GM23338 (cell line): ENCODE data around the gene HLX. TPM values are rescaled to one million over a fixed set of nuclear protein-coding genes. Genes with fewer than 3 reads are reported as not detected.

Experiments used
- ATAC-seq: fragments of 200-7000 bp; cut with Tn5 transposase; 3 replicates; pipeline ENCODE4 v1.9.1; 2020
- DNase-seq: peaks from one replicate; pipeline ENCODE4 v3.0.0-alpha.2; 2015; ENCODE audit warnings: low spot score
- H2AFZ ChIP-seq: fragments of 200-600 bp; sonication (generic); 2 replicates; pipeline ENCODE4 v1.8.0; 2016; ENCODE audit warnings: antibody characterized with exemption, mild to moderate bottlenecking, moderate library complexity
- H3F3A ChIP-seq: fragments of 200-600 bp; sonication (generic); replicated peaks from 2 replicates; pipeline ENCODE4 v1.8.0; 2017; ENCODE audit warnings: antibody characterized with exemption, mixed run types, low read depth
- H3K27ac ChIP-seq: fragments of 200-600 bp; sonication (generic); 2 replicates; pipeline ENCODE4 v1.6.1; 2016; ENCODE audit warnings: low read depth
- H3K27me3 ChIP-seq: fragments of 200-600 bp; sonication (generic); 2 replicates; pipeline ENCODE4 v1.8.0; 2016; ENCODE audit warnings: mild to moderate bottlenecking, mixed run types, moderate library complexity; ENCODE audit not compliant: insufficient read depth
- H3K36me3 ChIP-seq: fragments of 200-600 bp; sonication (generic); 2 replicates; pipeline ENCODE4 v1.8.0; 2016; ENCODE audit warnings: mild to moderate bottlenecking; ENCODE audit not compliant: insufficient read depth
- H3K4me1 ChIP-seq: fragments of 200-600 bp; sonication (generic); 2 replicates; pipeline ENCODE4 v1.8.0; 2016; ENCODE audit warnings: mild to moderate bottlenecking, moderate library complexity; ENCODE audit not compliant: insufficient read depth
- H3K4me2 ChIP-seq: fragments of 200-600 bp; sonication (generic); 2 replicates; pipeline ENCODE4 v1.7.1; 2017; ENCODE audit warnings: mixed run types
- H3K4me3 ChIP-seq: fragments of 200-600 bp; sonication (generic); 2 replicates; pipeline ENCODE4 v1.6.1; 2016; ENCODE audit warnings: mixed run types
- H3K79me2 ChIP-seq: fragments of 200-600 bp; sonication (generic); replicated peaks from 2 replicates; pipeline ENCODE4 v1.8.0; 2017; ENCODE audit warnings: mild to moderate bottlenecking; ENCODE audit not compliant: insufficient read depth
- H3K9me2 ChIP-seq: fragments of 200-600 bp; sonication (generic); 2 replicates; pipeline ENCODE4 v1.8.0; 2017; ENCODE audit not compliant: insufficient read depth
- H4K20me1 ChIP-seq: fragments of 200-600 bp; sonication (generic); replicated peaks from 2 replicates; pipeline ENCODE4 v1.8.0; 2017; ENCODE audit warnings: mild to moderate bottlenecking; ENCODE audit not compliant: insufficient read depth
- H3K27ac Mint-ChIP-seq: 2 replicates; pipeline ENCODE4 v1.8.0; 2020; ENCODE audit warnings: inconsistent platforms, mild to moderate bottlenecking, moderate library complexity, mixed read lengths
- H3K27me3 Mint-ChIP-seq: 3 replicates; pipeline ENCODE4 v1.8.0; 2022; ENCODE audit warnings: low read depth, mild to moderate bottlenecking, moderate library complexity, mixed read lengths, inconsistent platforms; ENCODE audit not compliant: insufficient read depth, poor library complexity
- H3K36me3 Mint-ChIP-seq: 3 replicates; pipeline ENCODE4 v1.8.0; 2021; ENCODE audit warnings: low read depth, mild to moderate bottlenecking, inconsistent platforms, moderate library complexity, mixed read lengths
- H3K4me1 Mint-ChIP-seq: 3 replicates; pipeline ENCODE4 v1.8.0; 2020; ENCODE audit warnings: mild to moderate bottlenecking, inconsistent platforms, mixed read lengths
- H3K4me3 Mint-ChIP-seq: 3 replicates; pipeline ENCODE4 v1.8.0; 2021; ENCODE audit warnings: moderate library complexity, mild to moderate bottlenecking, inconsistent platforms, mixed read lengths
- H3K9me3 Mint-ChIP-seq: 3 replicates; pipeline ENCODE4 v1.8.0; 2020; ENCODE audit warnings: moderate library complexity, mild to moderate bottlenecking, inconsistent platforms, mixed read lengths
- CREB1 ChIP-seq: fragments of 250-450 bp; sonication (Bioruptor Pico); IDR thresholded peaks from 2 replicates; pipeline ENCODE4 v1.5.0; 2020; ENCODE audit warnings: low read depth, mild to moderate bottlenecking, moderate library complexity
- EZH2 ChIP-seq: fragments of 200-600 bp; sonication (generic); IDR thresholded peaks from one replicate; pipeline ENCODE4 v1.8.0; 2017; ENCODE audit warnings: antibody characterized with exemption, mild to moderate bottlenecking, low read depth; ENCODE audit not compliant: unreplicated experiment
- EZH2phosphoT487 ChIP-seq: fragments of 200-600 bp; sonication (generic); IDR thresholded peaks from one replicate; pipeline ENCODE4 v1.8.1; 2018; ENCODE audit warnings: antibody characterized with exemption; ENCODE audit not compliant: unreplicated experiment
- JUNB ChIP-seq: IDR thresholded peaks from one replicate; pipeline ENCODE4 v1.6.1; 2016; ENCODE audit warnings: antibody characterized with exemption; ENCODE audit not compliant: unreplicated experiment
- NANOG ChIP-seq: IDR thresholded peaks from 2 replicates; pipeline ENCODE4 v1.6.1; 2016; ENCODE audit warnings: antibody characterized with exemption, borderline replicate concordance
- POLR2AphosphoS5 ChIP-seq: IDR thresholded peaks from 2 replicates; pipeline ENCODE4 v1.6.1; 2016; ENCODE audit warnings: antibody characterized with exemption, low read depth
- STAT1 ChIP-seq: IDR thresholded peaks from one replicate; pipeline ENCODE4 v1.6.1; 2016; ENCODE audit warnings: antibody characterized with exemption; ENCODE audit not compliant: unreplicated experiment
- ZNF114 ChIP-seq: fragments of 250-450 bp; sonication (Bioruptor Pico); IDR thresholded peaks from 2 replicates; pipeline ENCODE4 v1.5.0; 2020; ENCODE audit warnings: mild to moderate bottlenecking, moderate library complexity
- ZNF331 ChIP-seq: fragments of 250-450 bp; sonication (Bioruptor Pico); IDR thresholded peaks from 2 replicates; pipeline ENCODE4 v1.5.0; 2020; ENCODE audit warnings: low read depth, mild to moderate bottlenecking, moderate library complexity
- polyA plus RNA-seq: library from polyadenylated mRNA; unstranded; fragments of >200 nt; fragmentation: Nextera tagmentation; extraction: Ambion mirVana; gene quantifications from 2 replicates; pipeline ENCODE4 v1.2.1, GENCODE V29; 2016
- total RNA-seq: library from RNA; depleted of rRNA; stranded (reverse); fragments of >200 nt; shearing (Covaris generic); gene quantifications from 2 replicates; pipeline ENCODE4 v1.2.3, GENCODE V29; 2014
- TF ChIP-seq, protein P1 (sequence below), 2 experiments: fragments of 200-600 bp in 1 of 2; sonication (generic) in 1 of 2; conservative IDR thresholded peaks; 2 replicates each; pipeline versions ENCODE4 v1.5.1 to v1.6.1; 2016 to 2017; ENCODE audit warnings: antibody characterized with exemption in 2 of 2, low read depth in 2 of 2, mild to moderate bottlenecking in 2 of 2, moderate library complexity in 1 of 2
- TF ChIP-seq, protein P2 (sequence below): IDR thresholded peaks from 2 replicates; pipeline ENCODE4 v1.6.1; 2016; ENCODE audit warnings: antibody characterized with exemption
- TF ChIP-seq, protein P3 (sequence below): fragments of 250-450 bp; sonication (Bioruptor Pico); IDR thresholded peaks from 2 replicates; pipeline ENCODE4 v1.5.0; 2020; ENCODE audit warnings: mild to moderate bottlenecking, moderate library complexity
- TF ChIP-seq, protein P4 (sequence below): IDR thresholded peaks from one replicate; pipeline ENCODE4 v1.6.1; 2018; ENCODE audit warnings: antibody characterized with exemption; ENCODE audit not compliant: unreplicated experiment

The HLX gene
- total and polyA plus RNA-seq, 2 experiments from 2014 or later: 0.07 TPM; not detected in 1

DNA sequence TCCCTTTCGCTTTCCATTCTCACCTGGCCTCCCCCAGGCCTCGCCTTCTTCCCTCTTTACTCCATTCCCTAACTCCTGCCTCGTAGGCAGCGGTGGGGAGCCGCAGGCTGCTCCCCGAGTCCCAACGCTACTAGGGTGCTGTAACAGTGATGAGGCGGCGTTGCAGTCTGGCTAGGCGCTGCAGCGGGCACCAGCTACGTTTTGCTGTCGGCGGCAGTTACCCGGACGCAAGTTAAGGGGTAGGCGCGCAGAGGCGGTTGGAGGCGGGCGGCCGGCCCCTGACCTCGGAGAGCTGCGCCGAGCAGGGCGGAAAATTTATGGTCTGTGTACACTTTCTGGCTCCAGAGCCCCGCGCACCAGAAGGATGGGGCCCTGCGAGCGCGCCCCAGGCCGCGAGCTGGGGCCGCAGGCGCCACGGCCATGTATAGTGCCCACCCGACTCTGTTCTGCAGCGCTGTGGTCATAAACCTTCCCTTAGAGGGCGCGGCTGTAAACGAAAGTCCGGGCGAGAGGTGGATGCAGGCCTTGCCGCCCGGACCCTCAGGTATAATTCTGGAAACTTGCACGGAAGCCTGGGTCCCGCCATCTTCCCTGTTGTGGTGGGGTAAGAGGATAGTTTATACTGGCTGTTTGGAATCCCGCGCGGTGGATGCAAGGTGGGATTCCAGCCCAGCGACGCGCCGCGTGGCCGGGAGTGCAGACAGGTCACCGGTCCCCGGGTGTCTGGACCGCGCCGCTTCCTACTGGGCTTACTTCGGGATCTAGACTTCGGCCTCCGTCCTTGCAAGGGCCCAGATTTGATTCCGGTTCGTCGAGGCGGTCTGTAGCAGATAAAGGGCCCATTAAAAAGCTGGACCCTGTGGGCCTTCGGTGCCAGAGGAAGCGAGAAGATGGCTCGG lies 15.0 kb downstream of the HLX start:
- Histone ChIP-seq H3K27me3 (peaks cover 100% of the 10 kb centered on the region), H3F3A (peaks cover 3% of the 10 kb centered on the region; the same call in 1 of the 2 replicates), H3K4me3 (peak overlapping the region; percentile 58), H2AFZ (peak overlapping the region; percentile 90), H3K27ac (no peak overlapping the region), H3K9me2 (no peaks in the 10 kb centered on the region), H3K36me3 (no peaks in the 10 kb centered on the region; the same call in 1 of the 2 replicates), H3K79me2 (no peaks in the 10 kb centered on the region), H4K20me1 (peaks cover 32% of the 10 kb centered on the region), H3K4me1 (peaks cover 32% of the 10 kb centered on the region), H3K4me2 (peak overlapping the region; percentile 87)
- H3K27me3 Mint-ChIP-seq: peaks cover 88% of the 10 kb centered on the region
- H3K27ac Mint-ChIP-seq: no peak overlapping the region
- TF ChIP-seq ZNF331 (CRISPR knock-in tag) (no peak), STAT1 (no peak), EZH2phosphoT487 (peak; percentile 92), ZNF114 (CRISPR knock-in tag) (no peak), NANOG (no peak), POLR2AphosphoS5 (no peak), CREB1 (CRISPR knock-in tag) (no peak), JUNB (no peak), EZH2 (peak; percentile 92)
- TF ChIP-seq, protein P1, sequence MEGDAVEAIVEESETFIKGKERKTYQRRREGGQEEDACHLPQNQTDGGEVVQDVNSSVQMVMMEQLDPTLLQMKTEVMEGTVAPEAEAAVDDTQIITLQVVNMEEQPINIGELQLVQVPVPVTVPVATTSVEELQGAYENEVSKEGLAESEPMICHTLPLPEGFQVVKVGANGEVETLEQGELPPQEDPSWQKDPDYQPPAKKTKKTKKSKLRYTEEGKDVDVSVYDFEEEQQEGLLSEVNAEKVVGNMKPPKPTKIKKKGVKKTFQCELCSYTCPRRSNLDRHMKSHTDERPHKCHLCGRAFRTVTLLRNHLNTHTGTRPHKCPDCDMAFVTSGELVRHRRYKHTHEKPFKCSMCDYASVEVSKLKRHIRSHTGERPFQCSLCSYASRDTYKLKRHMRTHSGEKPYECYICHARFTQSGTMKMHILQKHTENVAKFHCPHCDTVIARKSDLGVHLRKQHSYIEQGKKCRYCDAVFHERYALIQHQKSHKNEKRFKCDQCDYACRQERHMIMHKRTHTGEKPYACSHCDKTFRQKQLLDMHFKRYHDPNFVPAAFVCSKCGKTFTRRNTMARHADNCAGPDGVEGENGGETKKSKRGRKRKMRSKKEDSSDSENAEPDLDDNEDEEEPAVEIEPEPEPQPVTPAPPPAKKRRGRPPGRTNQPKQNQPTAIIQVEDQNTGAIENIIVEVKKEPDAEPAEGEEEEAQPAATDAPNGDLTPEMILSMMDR (conservative IDR thresholded peaks at IDR 0.05; ENCODE audit: low read depth in 2 of 2): no peak
- TF ChIP-seq, protein P2, sequence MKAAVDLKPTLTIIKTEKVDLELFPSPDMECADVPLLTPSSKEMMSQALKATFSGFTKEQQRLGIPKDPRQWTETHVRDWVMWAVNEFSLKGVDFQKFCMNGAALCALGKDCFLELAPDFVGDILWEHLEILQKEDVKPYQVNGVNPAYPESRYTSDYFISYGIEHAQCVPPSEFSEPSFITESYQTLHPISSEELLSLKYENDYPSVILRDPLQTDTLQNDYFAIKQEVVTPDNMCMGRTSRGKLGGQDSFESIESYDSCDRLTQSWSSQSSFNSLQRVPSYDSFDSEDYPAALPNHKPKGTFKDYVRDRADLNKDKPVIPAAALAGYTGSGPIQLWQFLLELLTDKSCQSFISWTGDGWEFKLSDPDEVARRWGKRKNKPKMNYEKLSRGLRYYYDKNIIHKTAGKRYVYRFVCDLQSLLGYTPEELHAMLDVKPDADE: no peak
- TF ChIP-seq, protein P3, sequence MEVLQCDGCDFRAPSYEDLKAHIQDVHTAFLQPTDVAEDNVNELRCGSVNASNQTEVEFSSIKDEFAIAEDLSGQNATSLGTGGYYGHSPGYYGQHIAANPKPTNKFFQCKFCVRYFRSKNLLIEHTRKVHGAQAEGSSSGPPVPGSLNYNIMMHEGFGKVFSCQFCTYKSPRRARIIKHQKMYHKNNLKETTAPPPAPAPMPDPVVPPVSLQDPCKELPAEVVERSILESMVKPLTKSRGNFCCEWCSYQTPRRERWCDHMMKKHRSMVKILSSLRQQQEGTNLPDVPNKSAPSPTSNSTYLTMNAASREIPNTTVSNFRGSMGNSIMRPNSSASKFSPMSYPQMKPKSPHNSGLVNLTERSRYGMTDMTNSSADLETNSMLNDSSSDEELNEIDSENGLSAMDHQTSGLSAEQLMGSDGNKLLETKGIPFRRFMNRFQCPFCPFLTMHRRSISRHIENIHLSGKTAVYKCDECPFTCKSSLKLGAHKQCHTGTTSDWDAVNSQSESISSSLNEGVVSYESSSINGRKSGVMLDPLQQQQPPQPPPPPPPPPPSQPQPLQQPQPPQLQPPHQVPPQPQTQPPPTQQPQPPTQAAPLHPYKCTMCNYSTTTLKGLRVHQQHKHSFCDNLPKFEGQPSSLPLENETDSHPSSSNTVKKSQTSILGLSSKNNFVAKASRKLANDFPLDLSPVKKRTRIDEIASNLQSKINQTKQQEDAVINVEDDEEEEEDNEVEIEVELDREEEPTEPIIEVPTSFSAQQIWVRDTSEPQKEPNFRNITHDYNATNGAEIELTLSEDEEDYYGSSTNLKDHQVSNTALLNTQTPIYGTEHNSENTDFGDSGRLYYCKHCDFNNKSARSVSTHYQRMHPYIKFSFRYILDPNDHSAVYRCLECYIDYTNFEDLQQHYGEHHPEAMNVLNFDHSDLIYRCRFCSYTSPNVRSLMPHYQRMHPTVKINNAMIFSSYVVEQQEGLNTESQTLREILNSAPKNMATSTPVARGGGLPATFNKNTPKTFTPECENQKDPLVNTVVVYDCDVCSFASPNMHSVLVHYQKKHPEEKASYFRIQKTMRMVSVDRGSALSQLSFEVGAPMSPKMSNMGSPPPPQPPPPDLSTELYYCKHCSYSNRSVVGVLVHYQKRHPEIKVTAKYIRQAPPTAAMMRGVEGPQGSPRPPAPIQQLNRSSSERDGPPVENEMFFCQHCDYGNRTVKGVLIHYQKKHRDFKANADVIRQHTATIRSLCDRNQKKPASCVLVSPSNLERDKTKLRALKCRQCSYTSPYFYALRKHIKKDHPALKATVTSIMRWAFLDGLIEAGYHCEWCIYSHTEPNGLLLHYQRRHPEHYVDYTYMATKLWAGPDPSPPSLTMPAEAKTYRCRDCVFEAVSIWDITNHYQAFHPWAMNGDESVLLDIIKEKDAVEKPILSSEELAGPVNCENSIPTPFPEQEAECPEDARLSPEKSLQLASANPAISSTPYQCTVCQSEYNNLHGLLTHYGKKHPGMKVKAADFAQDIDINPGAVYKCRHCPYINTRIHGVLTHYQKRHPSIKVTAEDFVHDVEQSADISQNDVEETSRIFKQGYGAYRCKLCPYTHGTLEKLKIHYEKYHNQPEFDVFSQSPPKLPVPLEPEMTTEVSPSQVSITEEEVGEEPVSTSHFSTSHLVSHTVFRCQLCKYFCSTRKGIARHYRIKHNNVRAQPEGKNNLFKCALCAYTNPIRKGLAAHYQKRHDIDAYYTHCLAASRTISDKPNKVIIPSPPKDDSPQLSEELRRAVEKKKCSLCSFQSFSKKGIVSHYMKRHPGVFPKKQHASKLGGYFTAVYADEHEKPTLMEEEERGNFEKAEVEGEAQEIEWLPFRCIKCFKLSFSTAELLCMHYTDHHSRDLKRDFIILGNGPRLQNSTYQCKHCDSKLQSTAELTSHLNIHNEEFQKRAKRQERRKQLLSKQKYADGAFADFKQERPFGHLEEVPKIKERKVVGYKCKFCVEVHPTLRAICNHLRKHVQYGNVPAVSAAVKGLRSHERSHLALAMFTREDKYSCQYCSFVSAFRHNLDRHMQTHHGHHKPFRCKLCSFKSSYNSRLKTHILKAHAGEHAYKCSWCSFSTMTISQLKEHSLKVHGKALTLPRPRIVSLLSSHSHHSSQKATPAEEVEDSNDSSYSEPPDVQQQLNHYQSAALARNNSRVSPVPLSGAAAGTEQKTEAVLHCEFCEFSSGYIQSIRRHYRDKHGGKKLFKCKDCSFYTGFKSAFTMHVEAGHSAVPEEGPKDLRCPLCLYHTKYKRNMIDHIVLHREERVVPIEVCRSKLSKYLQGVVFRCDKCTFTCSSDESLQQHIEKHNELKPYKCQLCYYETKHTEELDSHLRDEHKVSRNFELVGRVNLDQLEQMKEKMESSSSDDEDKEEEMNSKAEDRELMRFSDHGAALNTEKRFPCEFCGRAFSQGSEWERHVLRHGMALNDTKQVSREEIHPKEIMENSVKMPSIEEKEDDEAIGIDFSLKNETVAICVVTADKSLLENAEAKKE: no peak
- TF ChIP-seq, protein P4, sequence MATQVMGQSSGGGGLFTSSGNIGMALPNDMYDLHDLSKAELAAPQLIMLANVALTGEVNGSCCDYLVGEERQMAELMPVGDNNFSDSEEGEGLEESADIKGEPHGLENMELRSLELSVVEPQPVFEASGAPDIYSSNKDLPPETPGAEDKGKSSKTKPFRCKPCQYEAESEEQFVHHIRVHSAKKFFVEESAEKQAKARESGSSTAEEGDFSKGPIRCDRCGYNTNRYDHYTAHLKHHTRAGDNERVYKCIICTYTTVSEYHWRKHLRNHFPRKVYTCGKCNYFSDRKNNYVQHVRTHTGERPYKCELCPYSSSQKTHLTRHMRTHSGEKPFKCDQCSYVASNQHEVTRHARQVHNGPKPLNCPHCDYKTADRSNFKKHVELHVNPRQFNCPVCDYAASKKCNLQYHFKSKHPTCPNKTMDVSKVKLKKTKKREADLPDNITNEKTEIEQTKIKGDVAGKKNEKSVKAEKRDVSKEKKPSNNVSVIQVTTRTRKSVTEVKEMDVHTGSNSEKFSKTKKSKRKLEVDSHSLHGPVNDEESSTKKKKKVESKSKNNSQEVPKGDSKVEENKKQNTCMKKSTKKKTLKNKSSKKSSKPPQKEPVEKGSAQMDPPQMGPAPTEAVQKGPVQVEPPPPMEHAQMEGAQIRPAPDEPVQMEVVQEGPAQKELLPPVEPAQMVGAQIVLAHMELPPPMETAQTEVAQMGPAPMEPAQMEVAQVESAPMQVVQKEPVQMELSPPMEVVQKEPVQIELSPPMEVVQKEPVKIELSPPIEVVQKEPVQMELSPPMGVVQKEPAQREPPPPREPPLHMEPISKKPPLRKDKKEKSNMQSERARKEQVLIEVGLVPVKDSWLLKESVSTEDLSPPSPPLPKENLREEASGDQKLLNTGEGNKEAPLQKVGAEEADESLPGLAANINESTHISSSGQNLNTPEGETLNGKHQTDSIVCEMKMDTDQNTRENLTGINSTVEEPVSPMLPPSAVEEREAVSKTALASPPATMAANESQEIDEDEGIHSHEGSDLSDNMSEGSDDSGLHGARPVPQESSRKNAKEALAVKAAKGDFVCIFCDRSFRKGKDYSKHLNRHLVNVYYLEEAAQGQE: no peak
- H3K4me3 Mint-ChIP-seq: peak overlapping the region; percentile 66
- peaks cover 44% of the 10 kb centered on the region for H3K4me1 Mint-ChIP-seq
- H3K9me3 Mint-ChIP-seq: peaks cover 14% of the 10 kb centered on the region
- ATAC-seq (peak; percentile 54), DNase-seq (peak; percentile 57)
- H3K36me3 Mint-ChIP-seq: peaks cover 3% of the 10 kb centered on the region; the same call in 1 of the 3 replicates
